GM19035 (cell line): ENCODE measurements around the gene AKR1C8.
"Not testable (repeated sequence)": the region's sequence is repeated elsewhere in the genome, so short reads cannot be mapped to it uniquely, and the experiment has no call there.

Experiments
- ATAC-seq: cut with Tn5 transposase; IDR thresholded peaks from one replicate; pipeline ENCODE4 v1.9.1; 2021; ENCODE audit not compliant: unreplicated experiment

The AKR1C8 gene

GRCh38 chr10:5168897-5169420, 16.0 kb downstream of the AKR1C8 start:
- no peak for ATAC-seq

GRCh38 chr10:5165738-5166137, 19.2 kb downstream of the AKR1C8 start:
- ATAC-seq = no peak

GRCh38 chr10:5163487-5163886, 21.5 kb downstream of the AKR1C8 start:
- no peak for ATAC-seq

GRCh38 chr10:5159126-5159525, 25.8 kb downstream of the AKR1C8 start:
- no peak for ATAC-seq

GRCh38 chr10:5157501-5157900, 27.4 kb downstream of the AKR1C8 start:
- no peak for ATAC-seq

GRCh38 chr10:5155951-5156350, 29.0 kb downstream of the AKR1C8 start:
- ATAC-seq = no peak

GRCh38 chr10:5151076-5151475, 33.9 kb downstream of the AKR1C8 start:
- no peak for ATAC-seq

- no peak for ATAC-seq
These were observed 36.3 kb downstream of the AKR1C8 start for GRCh38 chr10:5148678-5149032.

- no peak for ATAC-seq
These were observed 36.8 kb downstream of the AKR1C8 start for GRCh38 chr10:5147981-5148677.

GRCh38 chr10:5147255-5147980, 37.5 kb downstream of the AKR1C8 start:
- no peak for ATAC-seq

- no peak for ATAC-seq
These were observed 38.1 kb downstream of the AKR1C8 start for GRCh38 chr10:5146920-5147254.

- ATAC-seq = no peak
These were observed 41.8 kb downstream of the AKR1C8 start for GRCh38 chr10:5143137-5143536.

GRCh38 chr10:5142199-5142598, 42.8 kb downstream of the AKR1C8 start:
- no peak for ATAC-seq

GRCh38 chr10:5137699-5138098, 47.3 kb downstream of the AKR1C8 start:
- not testable (repeated sequence) for ATAC-seq

GRCh38 chr10:5136468-5137087, 48.4 kb downstream of the AKR1C8 start:
- ATAC-seq = no peak

GRCh38 chr10:5135581-5135980, 49.4 kb downstream of the AKR1C8 start:
- ATAC-seq = no peak

- no peak for ATAC-seq
These were observed 59.5 kb downstream of the AKR1C8 start for GRCh38 chr10:5125315-5126044.

- no peak for ATAC-seq
These were observed 61.1 kb downstream of the AKR1C8 start for GRCh38 chr10:5123886-5124285.

- not testable (repeated sequence) for ATAC-seq
These were observed 65.0 kb downstream of the AKR1C8 start for GRCh38 chr10:5119997-5120396.

GRCh38 chr10:5117026-5117425, 67.9 kb downstream of the AKR1C8 start:
- no peak for ATAC-seq

- ATAC-seq = no peak
These were observed 68.3 kb downstream of the AKR1C8 start for GRCh38 chr10:5116621-5117020.
